Measurements from ENCODE around the gene ZSCAN22. TPM values are rescaled to one million over a fixed set of nuclear protein-coding genes. Genes with fewer than 3 reads are reported as not detected.
A peak's percentile ranks its signal among the peaks of the same experiment; 100 is the strongest.

The ZSCAN22 gene
- total and polyA plus RNA-seq, 2 of the 13 experiments (the other 11 are each of a cell fraction or from before 2014, with no cell fraction given): 2.5 to 3.5 TPM

DNA sequence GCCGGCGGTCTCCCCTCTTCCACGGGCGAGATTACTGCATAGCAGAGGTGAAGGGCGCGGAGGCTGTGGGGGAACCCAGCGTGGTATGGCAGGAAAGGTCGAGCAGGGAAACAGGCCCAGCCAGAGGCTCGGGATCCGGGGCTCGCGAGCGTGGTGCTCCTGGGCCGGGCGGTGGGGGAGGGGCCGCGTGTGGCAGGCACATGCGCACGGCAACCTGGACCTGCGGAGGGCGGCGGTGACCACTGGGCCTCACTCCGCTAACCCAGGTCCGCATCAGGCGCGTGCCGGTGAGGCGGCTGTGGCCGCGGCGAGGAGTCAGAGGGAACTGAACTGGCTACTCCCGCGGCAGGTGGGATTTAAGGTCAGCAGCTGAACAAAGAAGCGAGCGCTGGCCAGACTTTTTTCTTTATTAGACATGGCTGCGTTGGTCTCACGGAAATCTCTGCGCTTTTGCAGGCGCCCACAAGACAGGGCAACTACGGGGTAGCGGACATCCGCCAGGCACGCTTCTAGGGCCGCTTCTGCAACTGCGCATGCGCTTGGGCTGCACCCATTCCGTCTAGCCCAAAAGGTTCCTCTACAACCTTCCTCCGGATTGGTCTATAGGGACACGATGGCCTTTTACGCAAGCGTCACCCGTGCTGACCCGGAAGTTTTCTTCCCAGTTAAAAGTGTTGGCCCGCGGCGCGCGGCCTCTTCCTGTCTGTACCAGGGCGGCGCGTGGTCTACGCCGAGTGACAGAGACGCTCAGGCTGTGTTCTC is 60.0 kb downstream of the ZSCAN22 start, which contains the start of gene RPS5 (continued):
- TF ChIP-seq, protein P1, sequence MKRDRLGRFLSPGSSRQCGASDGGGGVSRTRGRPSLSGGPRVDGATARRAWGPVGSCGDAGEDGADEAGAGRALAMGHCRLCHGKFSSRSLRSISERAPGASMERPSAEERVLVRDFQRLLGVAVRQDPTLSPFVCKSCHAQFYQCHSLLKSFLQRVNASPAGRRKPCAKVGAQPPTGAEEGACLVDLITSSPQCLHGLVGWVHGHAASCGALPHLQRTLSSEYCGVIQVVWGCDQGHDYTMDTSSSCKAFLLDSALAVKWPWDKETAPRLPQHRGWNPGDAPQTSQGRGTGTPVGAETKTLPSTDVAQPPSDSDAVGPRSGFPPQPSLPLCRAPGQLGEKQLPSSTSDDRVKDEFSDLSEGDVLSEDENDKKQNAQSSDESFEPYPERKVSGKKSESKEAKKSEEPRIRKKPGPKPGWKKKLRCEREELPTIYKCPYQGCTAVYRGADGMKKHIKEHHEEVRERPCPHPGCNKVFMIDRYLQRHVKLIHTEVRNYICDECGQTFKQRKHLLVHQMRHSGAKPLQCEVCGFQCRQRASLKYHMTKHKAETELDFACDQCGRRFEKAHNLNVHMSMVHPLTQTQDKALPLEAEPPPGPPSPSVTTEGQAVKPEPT (CRISPR knock-in tag; IDR thresholded peaks at IDR 0.05; ENCODE audit: low read depth): peak; percentile 54; the same call in 1 of the 2 replicates
- TF ChIP-seq, protein P2, sequence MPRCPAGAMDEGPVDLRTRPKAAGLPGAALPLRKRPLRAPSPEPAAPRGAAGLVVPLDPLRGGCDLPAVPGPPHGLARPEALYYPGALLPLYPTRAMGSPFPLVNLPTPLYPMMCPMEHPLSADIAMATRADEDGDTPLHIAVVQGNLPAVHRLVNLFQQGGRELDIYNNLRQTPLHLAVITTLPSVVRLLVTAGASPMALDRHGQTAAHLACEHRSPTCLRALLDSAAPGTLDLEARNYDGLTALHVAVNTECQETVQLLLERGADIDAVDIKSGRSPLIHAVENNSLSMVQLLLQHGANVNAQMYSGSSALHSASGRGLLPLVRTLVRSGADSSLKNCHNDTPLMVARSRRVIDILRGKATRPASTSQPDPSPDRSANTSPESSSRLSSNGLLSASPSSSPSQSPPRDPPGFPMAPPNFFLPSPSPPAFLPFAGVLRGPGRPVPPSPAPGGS (CRISPR knock-in tag; IDR thresholded peaks at IDR 0.05): no peak; the same call in 1 of the 2 replicates
- peak; percentile 55 for TF ChIP-seq ELF3 (CRISPR knock-in tag; IDR thresholded peaks at IDR 0.05)
- no peak for TF ChIP-seq ZNF549 (CRISPR knock-in tag; IDR thresholded peaks at IDR 0.05)
- TF ChIP-seq ZNF567 (CRISPR knock-in tag; IDR thresholded peaks at IDR 0.05; ENCODE audit: borderline replicate concordance): peak; percentile 85
- TF ChIP-seq, protein P3, sequence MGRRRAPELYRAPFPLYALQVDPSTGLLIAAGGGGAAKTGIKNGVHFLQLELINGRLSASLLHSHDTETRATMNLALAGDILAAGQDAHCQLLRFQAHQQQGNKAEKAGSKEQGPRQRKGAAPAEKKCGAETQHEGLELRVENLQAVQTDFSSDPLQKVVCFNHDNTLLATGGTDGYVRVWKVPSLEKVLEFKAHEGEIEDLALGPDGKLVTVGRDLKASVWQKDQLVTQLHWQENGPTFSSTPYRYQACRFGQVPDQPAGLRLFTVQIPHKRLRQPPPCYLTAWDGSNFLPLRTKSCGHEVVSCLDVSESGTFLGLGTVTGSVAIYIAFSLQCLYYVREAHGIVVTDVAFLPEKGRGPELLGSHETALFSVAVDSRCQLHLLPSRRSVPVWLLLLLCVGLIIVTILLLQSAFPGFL (CRISPR knock-in tag; IDR thresholded peaks at IDR 0.05): no peak
- TF ChIP-seq ZNF792 (CRISPR knock-in tag; IDR thresholded peaks at IDR 0.05): 0 out of 2 replicates have a peak, but pooled peaks have one; percentile 21
- no peak for TF ChIP-seq ZNF17 (CRISPR knock-in tag; IDR thresholded peaks at IDR 0.05)
- peak; percentile 48 for TF ChIP-seq CSRNP1 (CRISPR knock-in tag; IDR thresholded peaks at IDR 0.05)
- peak; percentile 89; the same call in 1 of the 2 replicates for TF ChIP-seq ZNF274 (CRISPR knock-in tag; IDR thresholded peaks at IDR 0.05)
- peak; percentile 97 for TF ChIP-seq POLR2G (IDR thresholded peaks at IDR 0.05; ENCODE audit: low read depth, low read length)
- peak; percentile 46 for TF ChIP-seq ETV6 (CRISPR knock-in tag; conservative IDR thresholded peaks at IDR 0.05)
- TF ChIP-seq ZNF263 (CRISPR knock-in tag; IDR thresholded peaks at IDR 0.05): peak; percentile 73
- TF ChIP-seq, protein P4, sequence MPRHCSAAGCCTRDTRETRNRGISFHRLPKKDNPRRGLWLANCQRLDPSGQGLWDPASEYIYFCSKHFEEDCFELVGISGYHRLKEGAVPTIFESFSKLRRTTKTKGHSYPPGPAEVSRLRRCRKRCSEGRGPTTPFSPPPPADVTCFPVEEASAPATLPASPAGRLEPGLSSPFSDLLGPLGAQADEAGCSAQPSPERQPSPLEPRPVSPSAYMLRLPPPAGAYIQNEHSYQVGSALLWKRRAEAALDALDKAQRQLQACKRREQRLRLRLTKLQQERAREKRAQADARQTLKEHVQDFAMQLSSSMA (CRISPR knock-in tag; IDR thresholded peaks at IDR 0.05): no peak; the same call in 1 of the 2 replicates
- peak; percentile 82 for TF ChIP-seq GABPA (IDR thresholded peaks at IDR 0.05; ENCODE audit: low read depth, low read length)
- TF ChIP-seq GABPA (CRISPR knock-in tag; IDR thresholded peaks at IDR 0.05; ENCODE audit: low read depth): peak; percentile 97
- no peak for TF ChIP-seq RAD51 (IDR thresholded peaks at IDR 0.05; ENCODE audit: borderline replicate concordance)
- TF ChIP-seq ELK4 (CRISPR knock-in tag; IDR thresholded peaks at IDR 0.05; ENCODE audit: borderline replicate concordance): no peak
- TF ChIP-seq ZNF570 (CRISPR knock-in tag; IDR thresholded peaks at IDR 0.05; ENCODE audit: borderline replicate concordance): peak; percentile 35; the same call in 1 of the 2 replicates
- TF ChIP-seq SMAD9 (CRISPR knock-in tag; IDR thresholded peaks at IDR 0.05): no peak
